Fibroblast of skin of right quadriceps (primary cell): Measurements from ENCODE around the gene HUWE1.

Experiments used
- DNase-seq: peaks from one replicate; pipeline ENCODE4 v3.0.0-alpha.2; 2013

HUWE1 gene

DNA sequence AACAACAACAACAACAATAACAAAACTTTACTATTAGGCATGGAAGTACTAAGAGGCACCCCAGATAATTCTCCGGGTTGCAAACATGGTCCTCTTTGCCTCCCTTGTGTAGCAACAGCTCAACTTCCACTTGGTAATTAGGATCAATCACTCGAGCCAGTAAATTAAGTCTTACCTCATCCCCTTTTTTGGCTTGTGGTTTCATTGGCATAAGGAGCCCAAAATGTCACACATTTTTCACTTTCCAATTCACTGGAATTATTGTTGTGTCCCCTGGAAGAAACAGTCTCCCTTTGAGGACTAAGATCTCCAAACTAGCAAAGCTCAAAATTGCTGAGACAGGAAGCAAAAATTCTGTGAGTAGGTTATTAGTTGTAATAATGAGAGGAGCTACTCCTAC, 203.1 kb downstream of the HUWE1 start:
- no peak for DNase-seq
